ENCODE data around the gene SLC35A3.

The SLC35A3 gene

DNA sequence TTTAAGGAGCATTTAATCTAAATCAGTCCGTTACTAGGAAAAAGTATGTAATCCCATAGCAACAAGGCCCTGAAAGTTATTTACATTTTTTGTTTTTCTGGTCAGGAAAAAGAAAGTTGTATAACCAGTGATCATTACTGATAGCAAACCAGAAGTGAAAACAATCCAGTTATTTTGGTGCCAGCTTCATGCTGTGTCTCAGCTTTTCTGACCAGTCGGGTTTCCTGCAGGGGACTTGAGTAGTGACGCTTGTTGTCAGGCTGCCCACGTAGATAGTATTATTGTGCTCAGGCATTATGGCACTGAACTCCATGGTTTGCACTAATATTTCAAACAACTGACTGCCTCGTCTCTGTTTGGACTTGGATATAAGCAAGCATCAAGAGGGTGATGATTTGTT is 107.7 kb downstream of the SLC35A3 start:
- no peak for DNase-seq (ENCODE audit: low read depth)

DNA sequence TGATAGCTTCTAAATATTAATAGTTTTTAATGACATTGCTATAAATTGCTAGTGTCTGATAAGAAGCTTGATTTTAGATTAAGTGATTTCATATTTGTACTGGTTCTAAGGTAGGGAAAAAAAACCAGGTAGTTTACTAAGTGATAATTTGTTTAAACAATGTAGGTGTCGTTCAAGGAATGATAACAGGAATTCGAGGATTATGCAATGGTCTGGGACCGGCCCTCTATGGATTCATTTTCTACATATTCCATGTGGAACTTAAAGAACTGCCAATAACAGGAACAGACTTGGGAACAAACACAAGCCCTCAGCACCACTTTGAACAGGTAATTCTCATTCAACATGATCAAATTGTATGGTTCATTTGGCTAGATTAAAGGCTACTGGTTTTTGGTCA is 110.5 kb downstream of the SLC35A3 start:
- DNase-seq (ENCODE audit: low read depth), result no peak

Data from activated T-cell treated with anti-CD3 and anti-CD28 coated beads for 48 hours (primary cell).